ENCODE results near the gene DHFR2.

Gene DHFR2

DNA sequence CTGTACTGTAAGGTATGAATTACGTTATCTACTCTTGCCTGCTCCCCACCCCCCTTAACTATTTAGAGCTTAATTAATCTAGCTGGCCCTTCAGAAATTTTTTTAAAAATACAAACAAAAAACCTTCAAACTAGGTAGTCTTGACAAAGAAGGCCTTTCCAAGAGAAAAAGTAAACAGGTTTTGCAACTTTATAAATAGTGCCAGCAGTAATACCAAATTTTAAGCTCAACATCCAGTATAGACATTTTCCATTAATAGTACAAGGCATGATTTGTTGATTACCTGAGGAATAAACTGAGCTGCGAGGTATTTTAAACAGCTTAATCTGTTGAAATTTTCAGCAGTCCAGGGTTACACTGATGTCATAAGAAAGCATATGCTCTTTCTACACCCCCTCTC, 54.5 kb downstream of the DHFR2 start:
- no peak overlapping the region for H3K4me3 ChIP-seq (ENCODE audit: low read depth, low read length)

Data from iPS-11a (cell line).